ENCODE results near the gene MMP25.

- peak in 1 of 6 experiments; percentile 27 for TF ChIP-seq CTCF (IDR thresholded peaks at IDR 0.05)
- TF ChIP-seq POLR2A (IDR thresholded peaks at IDR 0.05): no peak
Observed at GRCh38 chr16:3087243-3088235, 41.2 kb downstream of the MMP25 start.
